EH (cell line): ENCODE results near the gene ARMC9.

Experiments
- DNase-seq: peaks from one replicate; pipeline ENCODE4 v3.0.0-alpha.2; 2015; ENCODE audit warnings: low read depth

ARMC9 gene

GRCh38 chr2:231383416-231384108 lies 185.1 kb downstream of the ARMC9 start:
- DNase-seq = peak; percentile 16

GRCh38 chr2:231384109-231384435 lies 185.6 kb downstream of the ARMC9 start:
- DNase-seq = no peak

GRCh38 chr2:231384970-231385369 lies 186.5 kb downstream of the ARMC9 start:
- peak; percentile 16 for DNase-seq

- DNase-seq = no peak
These were observed 187.0 kb downstream of the ARMC9 start for GRCh38 chr2:231385429-231385828.

GRCh38 chr2:231386446-231386845 lies 188.0 kb downstream of the ARMC9 start:
- peak; percentile 81 for DNase-seq

- peak; percentile 70 for DNase-seq
These were observed 189.7 kb downstream of the ARMC9 start for GRCh38 chr2:231387904-231388724.

- no peak for DNase-seq
These were observed 190.4 kb downstream of the ARMC9 start for GRCh38 chr2:231388725-231389346.

- DNase-seq = no peak
These were observed 192.2 kb downstream of the ARMC9 start for GRCh38 chr2:231390667-231391066.

- DNase-seq = no peak
These were observed 193.6 kb downstream of the ARMC9 start for GRCh38 chr2:231391981-231392380.

- DNase-seq = no peak
These were observed 194.2 kb downstream of the ARMC9 start for GRCh38 chr2:231392431-231393148.

GRCh38 chr2:231393149-231394131 lies 195.0 kb downstream of the ARMC9 start:
- no peak for DNase-seq

GRCh38 chr2:231394211-231395141 lies 196.0 kb downstream of the ARMC9 start:
- DNase-seq = no peak

- DNase-seq = no peak
These were observed 197.0 kb downstream of the ARMC9 start, which contains the start of gene B3GNT7 for GRCh38 chr2:231395188-231396057. Gene B3GNT7, plus strand, starts transcription at chr2:231395710. Its CDS starts 94 bp downstream, at chr2:231395804.

- no peak for DNase-seq
These were observed 197.8 kb downstream of the ARMC9 start for GRCh38 chr2:231396058-231396821.

- DNase-seq = no peak
These were observed 198.8 kb downstream of the ARMC9 start for GRCh38 chr2:231397011-231397927.

- no peak for DNase-seq
These were observed 199.5 kb downstream of the ARMC9 start for GRCh38 chr2:231397928-231398294.

- DNase-seq = no peak
These were observed 200.2 kb downstream of the ARMC9 start for GRCh38 chr2:231398585-231398984.
